Putamen (tissue), 1 donor: ENCODE data around the gene UBAC2.

ENCODE experiments used
- DNase-seq: peaks from one replicate; pipeline ENCODE4 v3.0.0-alpha.2; 2016; ENCODE audit warnings: low spot score

UBAC2 gene

DNA sequence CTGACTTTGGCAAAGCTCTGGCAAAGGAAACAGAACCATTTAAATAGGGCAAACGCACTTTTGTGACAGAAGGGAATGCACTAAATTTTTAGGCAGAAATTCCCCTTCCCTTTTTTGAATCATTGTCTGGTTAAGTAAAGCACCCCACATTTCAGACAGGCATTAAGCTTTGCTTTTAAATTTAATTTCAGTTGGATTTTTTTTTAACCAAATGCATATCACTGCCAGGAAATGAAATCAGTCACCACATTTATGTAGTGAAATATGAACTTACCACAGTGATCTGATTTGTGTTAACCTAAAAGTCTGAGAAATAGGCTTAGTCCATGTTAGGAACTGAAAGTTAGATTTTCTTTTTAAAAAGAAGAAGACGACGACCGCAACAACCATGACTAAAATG is 95.7 kb downstream of the UBAC2 start:
- DNase-seq, result no peak

- no peak for DNase-seq
These were observed 96.7 kb downstream of the UBAC2 start for GRCh38 chr13:99297331-99297730.

GRCh38 chr13:99298056-99298455 is 97.4 kb downstream of the UBAC2 start:
- no peak for DNase-seq

DNA sequence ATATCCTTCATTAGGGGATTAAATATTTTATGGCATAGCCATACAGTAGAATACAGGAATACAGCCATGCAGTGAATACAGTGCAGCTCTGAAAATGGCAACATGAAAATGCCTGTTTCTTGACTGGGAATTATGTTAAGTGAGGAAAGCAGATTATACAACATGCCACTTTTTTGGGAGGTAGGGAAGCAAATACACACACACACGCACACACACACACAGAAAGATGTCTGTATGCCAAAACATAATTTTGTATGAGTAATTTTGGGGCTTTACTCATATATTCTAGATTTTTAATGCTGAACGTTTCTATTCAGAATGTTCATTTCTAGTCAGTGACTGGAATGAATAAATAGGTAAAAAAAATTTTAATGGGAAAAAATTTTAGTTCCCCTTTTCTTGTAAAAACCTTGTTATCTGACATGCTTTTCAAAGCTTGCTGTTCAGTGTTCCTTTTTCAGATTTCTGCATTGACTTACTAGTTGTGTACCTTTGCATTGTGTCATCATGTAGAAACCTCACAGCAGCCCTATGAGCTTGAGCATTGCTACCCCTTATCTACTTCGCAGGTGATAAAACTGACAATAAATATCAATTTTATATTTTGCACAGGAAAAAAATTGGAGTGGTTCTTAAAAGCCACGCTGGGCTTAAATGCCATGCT is 98.7 kb downstream of the UBAC2 start:
- DNase-seq, result no peak

DNA sequence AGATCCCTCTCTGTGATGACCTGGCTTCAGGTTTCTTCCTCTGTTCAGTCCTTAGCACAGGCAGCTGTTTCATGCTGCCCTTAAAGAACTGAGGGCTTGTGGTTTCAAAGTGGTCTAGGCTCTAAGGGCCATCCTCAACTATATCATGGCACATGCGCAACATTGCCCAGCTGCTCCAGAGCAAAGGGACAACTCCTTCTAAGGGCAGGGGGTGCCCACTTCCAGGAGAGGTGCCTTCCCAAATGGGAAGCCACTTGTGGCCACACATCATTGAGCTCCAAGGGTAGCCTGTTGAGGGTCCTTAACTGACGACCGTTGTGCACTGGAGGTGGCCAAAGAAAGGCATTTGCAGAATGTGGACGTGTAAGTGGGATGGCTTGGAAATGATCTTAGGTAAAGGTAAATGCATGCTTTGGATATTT is 99.3 kb downstream of the UBAC2 start:
- DNase-seq, result no peak

DNA sequence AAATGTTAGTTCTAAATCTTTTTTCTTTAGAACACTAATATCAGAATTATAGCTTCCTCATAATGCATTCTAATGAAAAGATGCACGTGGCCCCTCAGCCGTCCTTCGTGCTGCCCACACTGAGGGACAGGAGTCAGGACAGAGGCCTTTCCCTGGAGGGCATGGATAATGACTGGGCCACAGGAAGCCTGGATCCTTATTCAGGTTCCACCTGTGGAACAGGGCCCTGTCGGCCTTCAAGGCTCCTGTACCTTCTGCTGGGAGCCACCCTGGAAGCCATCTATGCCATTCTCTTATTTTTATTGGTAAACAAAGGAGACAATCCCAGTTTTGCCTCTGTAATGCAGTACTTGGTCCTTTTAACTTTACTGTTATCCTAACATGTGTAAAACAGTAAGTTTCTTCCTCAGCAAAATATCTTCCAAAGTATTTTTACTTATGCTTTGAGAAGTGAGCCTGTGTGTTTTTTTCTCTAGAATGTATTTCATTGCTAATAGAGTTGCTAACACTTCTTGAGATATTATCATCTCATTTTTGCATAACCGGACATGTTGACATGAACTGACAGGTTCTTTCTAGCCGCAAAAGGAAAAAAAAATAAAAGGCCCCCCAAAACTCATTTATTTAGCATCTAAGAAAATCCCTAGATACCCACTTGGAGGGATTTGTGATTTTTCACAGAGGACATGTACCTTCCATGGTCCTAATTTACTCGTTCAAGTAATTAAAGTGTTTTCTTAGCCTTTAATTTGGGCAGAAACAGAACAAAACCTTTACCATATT is 100.6 kb downstream of the UBAC2 start:
- no peak for DNase-seq

- no peak for DNase-seq
These were observed 101.4 kb downstream of the UBAC2 start for GRCh38 chr13:99301913-99302636.

GRCh38 chr13:99302637-99303505 is 102.2 kb downstream of the UBAC2 start:
- DNase-seq, result no peak

- DNase-seq, result no peak
These were observed 103.3 kb downstream of the UBAC2 start for GRCh38 chr13:99303863-99304521.

DNA sequence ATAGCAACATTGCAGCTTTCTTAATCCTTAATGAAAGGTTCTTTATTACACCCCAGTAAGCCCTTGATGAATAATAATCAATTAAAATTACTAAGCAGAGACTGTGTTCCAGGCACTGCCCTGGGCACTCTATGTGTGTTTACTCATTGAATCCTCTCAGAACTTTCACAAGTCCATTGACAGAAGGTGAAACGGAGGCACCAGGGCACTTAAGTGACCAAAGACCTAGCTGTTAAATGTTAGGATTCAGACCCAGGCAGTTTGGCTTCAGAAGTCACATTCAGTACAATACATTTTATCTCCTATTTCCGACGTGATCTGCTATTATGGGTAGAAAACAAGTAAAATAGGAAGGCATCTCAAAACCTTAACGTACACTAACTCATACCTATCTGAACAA is 103.9 kb downstream of the UBAC2 start:
- no peak for DNase-seq

DNA sequence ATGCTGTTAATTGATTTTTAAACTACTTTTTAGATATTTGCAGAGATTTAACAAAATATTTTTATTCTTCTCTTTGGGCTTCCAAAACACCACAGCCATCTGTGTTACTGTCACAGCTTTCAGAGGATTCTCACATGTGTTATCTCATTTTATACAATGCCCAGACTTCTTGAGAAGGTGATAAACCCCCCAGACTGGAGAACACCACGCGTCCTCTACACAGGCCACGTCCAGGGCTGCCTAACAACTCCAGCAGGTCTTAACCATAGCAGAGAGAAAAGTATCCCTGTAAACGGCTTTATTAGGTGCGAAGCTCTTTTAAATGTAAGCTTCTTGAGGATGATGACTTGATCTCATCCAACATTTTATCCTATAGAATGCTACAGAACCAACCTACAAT is 104.5 kb downstream of the UBAC2 start:
- DNase-seq, result no peak

GRCh38 chr13:99305566-99305965 is 104.9 kb downstream of the UBAC2 start:
- no peak for DNase-seq

- DNase-seq, result no peak
These were observed 106.6 kb downstream of the UBAC2 start, which contains the start of gene GPR183 for GRCh38 chr13:99307247-99307646. Gene GPR183 (minus strand): TSS chr13:99307399. CDS start chr13:99296145, 11,254 bp downstream.

GRCh38 chr13:99307648-99308339 is 107.1 kb downstream of the UBAC2 start:
- no peak for DNase-seq

- DNase-seq, result peak; percentile 66
These were observed 107.9 kb downstream of the UBAC2 start for GRCh38 chr13:99308471-99309087.

GRCh38 chr13:99310382-99311031 is 109.9 kb downstream of the UBAC2 start:
- DNase-seq, result no peak

DNA sequence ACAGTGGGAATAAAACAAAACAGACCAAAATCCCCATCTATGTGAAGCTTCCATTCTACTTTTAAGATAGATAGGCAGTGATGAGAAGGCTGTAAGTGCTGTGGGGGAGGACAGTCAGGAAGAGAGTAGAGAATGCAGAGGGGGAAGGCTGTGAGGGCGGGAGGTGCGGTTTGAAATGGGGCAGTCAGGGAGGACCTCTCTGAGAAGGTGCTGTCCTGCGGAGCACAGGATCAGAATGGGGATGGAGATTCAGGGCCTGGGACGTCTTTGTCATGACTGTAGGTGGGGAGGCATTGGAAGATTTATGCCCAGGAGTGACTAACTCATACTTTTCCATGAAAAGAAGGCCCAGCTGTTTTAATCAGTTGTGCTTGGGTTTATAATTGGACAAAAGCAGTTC is 110.5 kb downstream of the UBAC2 start:
- no peak for DNase-seq

DNA sequence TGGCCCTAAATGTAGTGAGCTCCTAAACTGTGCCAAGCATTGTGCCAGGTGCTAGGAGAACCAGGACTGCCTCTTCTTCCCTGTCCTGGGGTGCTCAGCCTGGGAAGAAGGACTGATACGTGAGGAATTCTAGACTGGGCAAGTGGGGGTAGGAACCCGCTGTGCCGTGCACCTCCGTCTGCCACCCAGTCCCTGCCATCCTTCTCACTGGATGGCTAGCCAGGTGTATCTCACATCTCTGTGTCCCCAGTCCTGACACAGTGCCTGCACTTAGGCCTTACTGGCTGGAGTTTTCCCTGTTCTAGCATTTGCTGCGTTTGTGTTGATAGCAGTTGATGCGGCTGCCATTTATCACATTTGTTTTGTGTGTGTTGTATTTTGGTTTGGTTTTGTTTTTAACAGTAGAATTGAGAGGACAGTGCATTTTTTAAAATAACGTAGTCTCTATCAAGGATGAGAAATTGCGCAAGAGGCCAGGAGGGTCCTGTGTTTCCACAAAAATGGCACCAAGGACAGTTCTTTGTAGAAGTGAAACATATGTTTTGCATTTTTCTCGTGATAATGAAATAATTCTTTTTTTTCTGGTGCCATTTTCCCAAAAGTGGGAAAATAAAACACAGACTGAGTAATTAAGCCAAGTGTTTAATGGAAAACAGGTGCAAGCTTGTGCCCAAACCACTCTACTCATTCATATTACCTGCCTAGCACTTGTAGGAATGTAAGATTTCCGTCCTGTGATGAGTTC is 111.3 kb downstream of the UBAC2 start:
- no peak for DNase-seq

DNA sequence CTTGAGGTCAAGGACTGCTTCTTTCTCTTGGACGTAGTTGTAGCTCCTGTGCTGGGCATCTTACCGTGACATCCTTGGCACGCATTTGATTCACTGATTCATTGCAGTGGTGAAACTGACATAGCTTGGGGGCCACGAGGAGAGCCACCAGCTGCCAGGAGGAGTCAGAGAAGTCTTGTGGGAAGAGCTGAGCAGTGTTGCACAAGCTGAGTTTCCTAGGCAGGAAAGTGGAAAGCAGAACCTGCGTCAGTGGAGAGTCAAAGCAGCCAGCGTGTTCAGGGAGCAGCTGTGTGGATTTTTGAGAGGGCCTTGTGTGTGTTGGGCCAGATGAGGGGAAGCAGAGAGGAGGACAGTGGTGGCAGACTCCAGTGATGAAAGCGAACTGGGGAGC is 111.8 kb downstream of the UBAC2 start:
- DNase-seq, result peak; percentile 70
